Thyroid gland (tissue), 4 donors: ENCODE measurements around the gene EDNRB. TPM values are rescaled to one million over a fixed set of nuclear protein-coding genes. Genes with fewer than 3 reads are reported as not detected.

ENCODE experiments used
- DNase-seq, 2 donors: peaks; one replicate each; pipeline ENCODE4 v3.0.0-alpha.2; 2019
- H3K27ac ChIP-seq, 3 donors: fragments of 200-600 bp; sonication (generic); 1 replicate in 2 of 3; 2 replicates in 1 of 3; pipeline ENCODE4 v1.5.1; 2016 to 2019; ENCODE audit warnings: mild to moderate bottlenecking in 1 of 3, moderate library complexity in 1 of 3
- H3K27me3 ChIP-seq: fragments of 200-600 bp; sonication (generic); one replicate; pipeline ENCODE4 v1.5.1; 2019
- H3K36me3 ChIP-seq, 2 donors: fragments of 200-600 bp; sonication (generic); one replicate each; pipeline ENCODE4 v1.5.1; 2016 to 2019
- H3K4me1 ChIP-seq, 2 donors: fragments of 200-600 bp; sonication (generic); one replicate each; pipeline ENCODE4 v1.5.1; 2017 to 2019
- H3K4me3 ChIP-seq, 3 donors: fragments of 200-600 bp; sonication (generic); replicated peaks in 1 of 3; 1 replicate in 2 of 3; 2 replicates in 1 of 3; pipeline ENCODE4 v1.5.1; 2016; ENCODE audit warnings: mild to moderate bottlenecking in 1 of 3
- H3K9me3 ChIP-seq: fragments of 200-600 bp; sonication (generic); one replicate; pipeline ENCODE4 v1.5.1; 2017
- POLR2A ChIP-seq, 2 donors: fragments of 450-650 bp; IDR thresholded peaks; one replicate each; pipeline ENCODE4 v1.6.1; 2017; ENCODE audit warnings: antibody characterized with exemption in 2 of 2, mild to moderate bottlenecking in 2 of 2, moderate library complexity in 1 of 2
- WGBS, 2 donors: methylation state at CpG; one replicate each; pipeline ENCODE4 v1.1.5; 2017; 5-methylcytosine and 5-hydroxymethylcytosine counted together
- intact Hi-C: fragments of 100-400 bp; cut with DNase I; formaldehyde crosslinking; loops from one replicate; pipeline ENCODE4 v1.15.1; 2023
- total RNA-seq, 4 donors: library from RNA; depleted of rRNA; stranded (reverse); fragments of >200 nt; gene quantifications; one replicate each; pipeline ENCODE4 v1.2.3, GENCODE V29; 2016
- TF ChIP-seq, protein P1 (sequence below), 6 experiments: fragments of 200-600 bp in 3 of 6; fragments of 450-650 bp in 3 of 6; sonication (generic) in 3 of 6; IDR thresholded peaks; one replicate each; pipeline ENCODE4 v1.5.1; 2016 to 2019; ENCODE audit warnings: antibody characterized with exemption in 6 of 6, mild to moderate bottlenecking in 2 of 6, inconsistent platforms in 1 of 6, moderate library complexity in 1 of 6

Gene EDNRB
- total RNA-seq, 4 donors from 2014 or later: 29.3 to 109 (median 60.3) TPM

DNA sequence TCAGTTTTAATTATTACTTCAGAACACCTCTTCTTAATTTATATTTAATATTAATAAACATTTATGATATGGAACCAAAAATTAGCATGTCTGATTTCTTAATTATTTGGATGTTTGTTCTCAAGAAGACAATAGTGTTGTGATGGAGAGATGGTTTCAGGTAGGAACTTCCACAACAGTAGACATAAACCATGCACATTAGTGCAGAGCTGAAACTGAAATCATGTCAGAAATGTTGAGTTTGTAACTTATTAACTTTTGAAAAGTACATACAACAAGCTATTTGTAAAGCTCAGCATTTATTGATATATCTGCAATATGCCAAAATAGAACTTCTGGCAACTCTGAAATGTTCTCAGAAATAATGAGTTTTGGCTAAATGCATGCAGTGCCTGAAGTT is 11.8 kb upstream of the EDNRB start:
- H3K4me3 ChIP-seq: no peak overlapping the region
- no peak for TF ChIP-seq POLR2A (IDR thresholded peaks at IDR 0.05)
- TF ChIP-seq, protein P1, sequence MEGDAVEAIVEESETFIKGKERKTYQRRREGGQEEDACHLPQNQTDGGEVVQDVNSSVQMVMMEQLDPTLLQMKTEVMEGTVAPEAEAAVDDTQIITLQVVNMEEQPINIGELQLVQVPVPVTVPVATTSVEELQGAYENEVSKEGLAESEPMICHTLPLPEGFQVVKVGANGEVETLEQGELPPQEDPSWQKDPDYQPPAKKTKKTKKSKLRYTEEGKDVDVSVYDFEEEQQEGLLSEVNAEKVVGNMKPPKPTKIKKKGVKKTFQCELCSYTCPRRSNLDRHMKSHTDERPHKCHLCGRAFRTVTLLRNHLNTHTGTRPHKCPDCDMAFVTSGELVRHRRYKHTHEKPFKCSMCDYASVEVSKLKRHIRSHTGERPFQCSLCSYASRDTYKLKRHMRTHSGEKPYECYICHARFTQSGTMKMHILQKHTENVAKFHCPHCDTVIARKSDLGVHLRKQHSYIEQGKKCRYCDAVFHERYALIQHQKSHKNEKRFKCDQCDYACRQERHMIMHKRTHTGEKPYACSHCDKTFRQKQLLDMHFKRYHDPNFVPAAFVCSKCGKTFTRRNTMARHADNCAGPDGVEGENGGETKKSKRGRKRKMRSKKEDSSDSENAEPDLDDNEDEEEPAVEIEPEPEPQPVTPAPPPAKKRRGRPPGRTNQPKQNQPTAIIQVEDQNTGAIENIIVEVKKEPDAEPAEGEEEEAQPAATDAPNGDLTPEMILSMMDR (IDR thresholded peaks at IDR 0.05): no peak
- H3K4me1 ChIP-seq: no peaks in the 10 kb centered on the region
- no peak overlapping the region for H3K27ac ChIP-seq
- intact Hi-C loops: no loop called here
- no peaks in the 10 kb centered on the region for H3K9me3 ChIP-seq
- H3K27me3 ChIP-seq: no peaks in the 10 kb centered on the region
- H3K36me3 ChIP-seq: no peaks in the 10 kb centered on the region
- DNase-seq: no peak

GRCh38 chr13:77928909-77929308 is 10.3 kb upstream of the EDNRB start:
- Histone ChIP-seq H3K4me1 (no peaks in the 10 kb centered on the region), H3K9me3 (no peaks in the 10 kb centered on the region), H3K4me3 (no peak overlapping the region), H3K27ac (no peak overlapping the region), H3K27me3 (no peaks in the 10 kb centered on the region), H3K36me3 (no peaks in the 10 kb centered on the region)
- DNase-seq: no peak
- WGBS, 2 donors: 38 to 49% methylated on average over 2 of the region's 2 CpGs
- TF ChIP-seq POLR2A (IDR thresholded peaks at IDR 0.05): no peak
- TF ChIP-seq, protein P1 (IDR thresholded peaks at IDR 0.05): no peak
- intact Hi-C loops: no loop called here

GRCh38 chr13:77925616-77926015 is 7.0 kb upstream of the EDNRB start:
- DNase-seq: no peak
- TF ChIP-seq, protein P1 (IDR thresholded peaks at IDR 0.05): no peak
- no peak for TF ChIP-seq POLR2A (IDR thresholded peaks at IDR 0.05)
- Histone ChIP-seq H3K27ac (no peak overlapping the region), H3K4me1 (no peaks in the 10 kb centered on the region), H3K27me3 (no peaks in the 10 kb centered on the region), H3K9me3 (no peaks in the 10 kb centered on the region), H3K4me3 (no peak overlapping the region), H3K36me3 (no peaks in the 10 kb centered on the region)
- intact Hi-C loops: no loop called here
- WGBS, 2 donors: 94 to 96% methylated on average over 14 of the region's 14 CpGs

DNA sequence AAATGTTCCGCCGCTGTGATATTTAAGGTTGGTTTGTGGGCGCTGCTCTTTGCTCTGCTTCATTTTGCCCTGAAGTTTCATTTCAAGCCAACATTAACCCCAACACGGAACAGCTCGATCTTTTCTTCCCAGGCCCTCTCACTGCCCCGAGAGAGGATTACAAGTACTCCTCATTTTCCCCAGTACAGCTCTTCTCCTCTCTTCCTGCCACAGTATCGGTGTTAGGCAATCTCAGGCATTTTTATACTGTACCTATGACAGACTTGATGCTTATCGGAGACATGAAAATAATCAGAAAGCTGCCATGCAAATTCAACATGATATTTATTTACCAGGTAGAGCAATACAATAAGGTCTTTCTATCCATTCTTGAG is 1.3 kb upstream of the EDNRB start:
- TF ChIP-seq, protein P1 (IDR thresholded peaks at IDR 0.05): no peak
- no peak for TF ChIP-seq POLR2A (IDR thresholded peaks at IDR 0.05)
- H3K27ac ChIP-seq: peak overlapping the region in 2 of 3 donors; percentile 55 to 84
- 38 to 39% methylated on average over 8 of the region's 8 CpGs for WGBS, 2 donors
- intact Hi-C loops: no loop called here
- H3K4me3 ChIP-seq: peak overlapping the region in 1 of 3 donors; percentile 48
- peaks cover 2 to 9% of the 10 kb centered on the region in 2 donors for H3K4me1 ChIP-seq
- H3K36me3 ChIP-seq: no peaks in the 10 kb centered on the region
- H3K9me3 ChIP-seq: no peaks in the 10 kb centered on the region
- no peak for DNase-seq
- H3K27me3 ChIP-seq: no peaks in the 10 kb centered on the region

GRCh38 chr13:77919246-77919920 is 752 bp upstream of the EDNRB start:
- H3K27ac ChIP-seq: peak overlapping the region in 2 of 3 donors; percentile 55 to 84
- peak; percentile 23 to 30 for DNase-seq
- peaks cover 2 to 9% of the 10 kb centered on the region in 2 donors for H3K4me1 ChIP-seq

More at GRCh38 chr13:77919246-77919920, 752 bp upstream of the EDNRB start:
- Histone ChIP-seq H3K27me3 (no peaks in the 10 kb centered on the region), H3K4me3 (peak overlapping the region in 2 of 3 donors; percentile 13 to 48), H3K36me3 (no peaks in the 10 kb centered on the region), H3K9me3 (no peaks in the 10 kb centered on the region)
- no peak for TF ChIP-seq POLR2A (IDR thresholded peaks at IDR 0.05)
- TF ChIP-seq, protein P1 (IDR thresholded peaks at IDR 0.05): no peak
- WGBS, 2 donors: 2 to 3% methylated on average over 29 of the region's 29 CpGs
- intact Hi-C loops: no loop called here
